WERI-Rb-1 (cell line): Measurements from ENCODE around the gene CLIP2.

Experiments
- DNase-seq: peaks from one replicate; pipeline ENCODE4 v3.0.0-alpha.2; 2020
- H3K27ac ChIP-seq: fragments of 250-450 bp; sonication (Bioruptor Pico); 2 replicates; pipeline ENCODE4 v1.5.1; 2020; ENCODE audit warnings: mild to moderate bottlenecking, moderate library complexity
- H3K27me3 ChIP-seq: fragments of 250-450 bp; sonication (Bioruptor Pico); 2 replicates; pipeline ENCODE4 v1.5.1; 2021; ENCODE audit warnings: mild to moderate bottlenecking, low read depth, moderate library complexity; ENCODE audit not compliant: insufficient read depth, severe bottlenecking
- H3K36me3 ChIP-seq: fragments of 250-450 bp; sonication (Bioruptor Pico); 2 replicates; pipeline ENCODE4 v1.5.1; 2020; ENCODE audit warnings: mild to moderate bottlenecking, moderate library complexity
- H3K4me3 ChIP-seq: 2 replicates; pipeline ENCODE4 v1.5.1; 2011; ENCODE audit warnings: low read depth, mild to moderate bottlenecking, control low read depth, low read length
- H3K9me3 ChIP-seq: fragments of 250-450 bp; sonication (Bioruptor Pico); 2 replicates; pipeline ENCODE4 v1.5.1; 2021; ENCODE audit warnings: mild to moderate bottlenecking, moderate library complexity; ENCODE audit not compliant: severe bottlenecking
- TF ChIP-seq, protein P1 (sequence below): IDR thresholded peaks from 2 replicates; pipeline ENCODE4 v1.5.1; 2011; ENCODE audit warnings: low read depth, mild to moderate bottlenecking, control low read depth, inconsistent platforms, low read length

CLIP2 gene

DNA sequence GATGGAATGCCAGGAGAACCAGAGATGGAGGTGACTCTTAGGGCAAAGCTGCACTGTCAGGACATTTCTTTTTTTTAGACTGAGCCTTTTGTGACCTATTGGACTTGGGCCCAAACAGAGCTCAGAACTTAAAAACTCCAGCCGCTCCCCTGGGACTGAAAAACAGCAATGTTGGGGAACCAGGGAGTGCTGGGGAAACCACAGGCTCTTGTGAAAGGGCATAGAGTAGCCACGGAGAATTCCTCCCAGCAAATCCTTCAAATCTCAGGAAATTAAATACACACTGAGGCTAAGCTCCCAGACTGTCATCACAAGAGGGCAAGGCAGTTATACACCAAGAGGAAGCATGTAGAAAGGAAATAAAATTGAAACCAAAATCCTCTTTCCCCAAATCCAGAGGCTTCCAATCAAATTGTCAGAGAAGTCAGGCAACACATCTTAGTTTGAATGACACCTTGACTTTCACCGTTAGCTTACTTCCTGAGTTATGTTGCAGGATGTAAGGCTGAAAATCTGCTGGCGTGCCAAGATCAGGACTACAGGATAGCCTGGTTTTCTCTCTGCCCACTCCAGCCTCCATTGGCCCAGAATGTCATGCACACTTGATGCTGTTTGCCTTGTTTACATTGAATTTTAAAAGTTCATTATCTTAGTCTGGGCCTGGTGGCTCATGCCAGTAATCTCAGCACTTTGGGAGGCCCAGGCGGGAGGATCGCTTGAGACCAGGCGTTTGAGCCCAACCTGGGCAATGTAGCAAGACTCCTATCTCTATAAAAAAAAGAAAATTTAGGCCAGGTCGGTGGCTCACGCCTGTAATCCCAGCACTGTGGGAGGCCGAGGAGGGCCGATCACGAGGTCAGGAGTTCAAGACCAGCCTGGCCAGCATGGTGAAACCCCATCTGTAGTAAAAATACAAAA is 32.5 kb upstream of the CLIP2 start:
- Histone ChIP-seq H3K36me3 (peaks cover 15% of the 10 kb centered on the region), H3K4me3 (no peak overlapping the region), H3K9me3 (no peaks in the 10 kb centered on the region), H3K27ac (no peak overlapping the region), H3K27me3 (no peaks in the 10 kb centered on the region)
- no peak for DNase-seq
- TF ChIP-seq, protein P1, sequence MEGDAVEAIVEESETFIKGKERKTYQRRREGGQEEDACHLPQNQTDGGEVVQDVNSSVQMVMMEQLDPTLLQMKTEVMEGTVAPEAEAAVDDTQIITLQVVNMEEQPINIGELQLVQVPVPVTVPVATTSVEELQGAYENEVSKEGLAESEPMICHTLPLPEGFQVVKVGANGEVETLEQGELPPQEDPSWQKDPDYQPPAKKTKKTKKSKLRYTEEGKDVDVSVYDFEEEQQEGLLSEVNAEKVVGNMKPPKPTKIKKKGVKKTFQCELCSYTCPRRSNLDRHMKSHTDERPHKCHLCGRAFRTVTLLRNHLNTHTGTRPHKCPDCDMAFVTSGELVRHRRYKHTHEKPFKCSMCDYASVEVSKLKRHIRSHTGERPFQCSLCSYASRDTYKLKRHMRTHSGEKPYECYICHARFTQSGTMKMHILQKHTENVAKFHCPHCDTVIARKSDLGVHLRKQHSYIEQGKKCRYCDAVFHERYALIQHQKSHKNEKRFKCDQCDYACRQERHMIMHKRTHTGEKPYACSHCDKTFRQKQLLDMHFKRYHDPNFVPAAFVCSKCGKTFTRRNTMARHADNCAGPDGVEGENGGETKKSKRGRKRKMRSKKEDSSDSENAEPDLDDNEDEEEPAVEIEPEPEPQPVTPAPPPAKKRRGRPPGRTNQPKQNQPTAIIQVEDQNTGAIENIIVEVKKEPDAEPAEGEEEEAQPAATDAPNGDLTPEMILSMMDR: no peak

DNA sequence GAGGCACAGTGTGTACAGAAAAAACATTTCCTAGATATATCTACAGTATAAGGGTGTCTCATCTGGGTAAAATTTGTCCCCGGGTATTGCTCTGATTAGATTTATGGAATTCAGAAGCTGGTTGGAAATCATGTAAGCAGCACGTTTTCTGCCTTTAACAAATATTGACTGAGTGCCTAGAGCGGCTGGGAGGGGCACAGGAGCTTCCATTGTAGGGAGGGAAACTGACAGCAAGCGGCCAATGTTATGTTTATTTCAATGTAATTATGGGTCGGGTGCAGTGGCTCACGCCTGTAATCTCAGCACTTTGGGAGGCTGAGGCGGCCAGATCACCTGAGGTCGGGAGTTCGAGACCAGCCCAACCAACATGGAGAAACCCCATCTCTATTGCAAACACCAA is 30.6 kb upstream of the CLIP2 start:
- TF ChIP-seq, protein P1: no peak
- no peak overlapping the region for H3K27ac ChIP-seq

DNA sequence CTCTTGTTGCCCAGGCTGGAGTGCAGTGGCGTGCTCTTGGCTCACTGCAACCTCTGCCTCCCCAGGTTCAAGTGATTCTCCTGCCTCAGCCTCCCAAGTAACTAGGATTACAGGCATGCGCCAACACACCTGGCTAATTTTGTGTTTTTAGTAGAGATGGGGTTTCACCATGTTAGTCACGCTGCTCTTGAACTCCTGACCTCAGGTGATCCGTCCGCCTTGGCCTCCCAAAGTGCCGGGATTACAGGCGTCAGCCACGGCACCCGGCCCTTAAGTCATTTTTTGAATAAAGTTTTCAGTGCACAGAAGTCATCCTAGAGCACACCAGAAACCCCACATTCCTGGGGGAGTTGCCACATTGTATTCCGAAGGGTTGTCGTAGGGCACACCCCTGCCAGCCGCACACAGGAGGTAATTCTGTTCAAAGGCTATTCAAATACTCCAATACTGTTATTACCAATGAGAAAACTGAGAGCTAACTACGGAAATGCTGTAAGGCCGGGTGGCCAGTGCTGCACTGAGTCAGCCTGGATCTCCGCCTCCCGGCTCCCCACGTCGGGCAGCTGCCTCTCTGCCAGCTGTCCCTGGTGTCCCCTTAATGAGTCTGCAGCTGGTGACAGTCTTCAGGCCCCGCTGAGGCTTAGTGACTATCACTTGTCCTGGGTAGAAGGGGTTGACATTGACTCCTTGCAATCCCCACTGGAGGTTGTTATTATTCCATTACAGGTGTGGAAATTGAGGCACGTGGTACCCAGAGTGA is 26.4 kb upstream of the CLIP2 start:
- TF ChIP-seq, protein P1: no peak
- Histone ChIP-seq H3K4me3 (no peak overlapping the region), H3K9me3 (no peaks in the 10 kb centered on the region), H3K27me3 (no peaks in the 10 kb centered on the region), H3K27ac (no peak overlapping the region), H3K36me3 (no peaks in the 10 kb centered on the region)
- peak; percentile 36 for DNase-seq

More for the DNA sequence above, 30.6 kb upstream of the CLIP2 start:
- no peaks in the 10 kb centered on the region for H3K27me3 ChIP-seq
- no peak for DNase-seq
- no peak overlapping the region for H3K4me3 ChIP-seq
- H3K9me3 ChIP-seq: no peaks in the 10 kb centered on the region
- H3K36me3 ChIP-seq: peaks cover 4% of the 10 kb centered on the region

DNA sequence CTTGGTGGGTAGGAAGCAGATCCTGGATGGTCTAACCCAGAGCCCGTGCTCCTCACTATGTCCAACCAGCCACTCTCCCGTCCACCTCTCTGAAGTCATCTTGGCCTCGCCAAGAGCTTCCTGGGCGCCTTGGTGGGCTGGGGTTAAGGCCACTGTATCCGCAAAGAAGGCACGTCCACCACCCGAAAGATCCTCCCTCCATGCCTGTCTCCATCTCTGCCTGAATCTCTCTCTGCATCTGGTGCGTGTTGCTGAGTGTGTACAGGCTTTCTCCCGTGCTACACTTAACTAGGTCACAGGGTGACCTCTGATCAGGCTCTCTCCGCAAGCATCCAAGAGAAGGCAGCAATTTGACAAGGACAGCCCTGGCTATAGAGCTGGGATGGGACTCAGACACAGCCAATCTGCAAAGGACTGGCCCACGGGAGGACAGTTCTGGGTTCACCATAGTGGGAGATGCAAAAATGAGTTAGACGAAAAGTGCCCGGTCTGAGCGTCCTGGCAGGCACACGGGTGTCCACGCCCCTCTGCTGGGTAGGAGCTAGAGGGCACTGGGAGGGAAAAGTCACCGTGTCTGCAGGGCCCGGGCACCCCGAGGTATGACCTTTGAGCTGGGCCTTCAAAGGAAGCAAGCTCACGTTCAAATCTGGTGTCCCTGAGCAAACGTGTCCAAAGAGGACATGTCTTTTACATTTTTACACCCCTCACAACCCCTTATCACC is 25.6 kb upstream of the CLIP2 start:
- Histone ChIP-seq H3K4me3 (no peak overlapping the region), H3K27me3 (no peaks in the 10 kb centered on the region), H3K9me3 (no peaks in the 10 kb centered on the region), H3K36me3 (no peaks in the 10 kb centered on the region), H3K27ac (no peak overlapping the region)
- DNase-seq: no peak
- TF ChIP-seq, protein P1: no peak

DNA sequence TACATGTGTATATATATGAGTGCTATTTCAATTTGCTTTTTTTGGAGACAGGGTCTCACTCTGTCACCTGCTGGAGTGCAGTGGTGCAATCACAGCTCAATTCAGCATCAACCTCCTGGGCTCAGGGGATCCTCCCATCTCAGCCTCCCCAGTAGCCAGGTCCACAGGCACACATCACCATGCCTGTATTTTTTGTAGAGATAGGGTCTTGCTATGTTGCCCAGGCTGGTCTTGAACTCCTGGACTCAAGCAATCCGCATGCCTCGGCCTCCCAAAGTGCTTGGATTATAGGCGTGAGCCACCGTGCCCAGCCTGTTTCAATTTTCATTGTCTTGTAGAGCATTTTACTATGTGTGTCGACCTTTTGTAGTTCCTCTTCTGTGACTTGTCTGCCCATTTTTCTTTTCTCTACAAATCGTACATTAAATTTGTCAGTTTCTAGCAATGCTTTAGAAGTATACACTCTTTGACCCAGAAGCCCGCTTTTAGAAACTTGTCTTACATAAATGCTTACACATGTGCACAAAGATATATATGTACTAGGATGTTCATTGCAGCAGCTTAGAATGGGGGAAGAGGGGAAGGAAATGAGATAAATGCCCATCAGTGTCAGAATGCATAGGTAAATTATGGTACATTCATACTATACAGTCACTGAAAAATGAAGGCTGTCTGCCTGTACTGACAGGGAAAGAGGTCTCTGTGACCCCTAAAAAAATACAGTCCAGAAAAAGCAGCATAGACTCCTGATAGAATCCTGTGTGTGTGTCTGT is 22.8 kb upstream of the CLIP2 start:
- H3K36me3 ChIP-seq: no peaks in the 10 kb centered on the region
- TF ChIP-seq, protein P1: no peak
- H3K9me3 ChIP-seq: no peaks in the 10 kb centered on the region
- DNase-seq: no peak
- H3K27ac ChIP-seq: no peak overlapping the region
- H3K4me3 ChIP-seq: no peak overlapping the region
- H3K27me3 ChIP-seq: no peaks in the 10 kb centered on the region
